DMS53 treated with DMSO at 0.1 percent for 48 hours (cell line): Measurements from ENCODE around the gene ASB2.

ENCODE experiments used
- DNase-seq: peaks from one replicate; lab custom pipeline; 2025; ENCODE audit not compliant: unreplicated experiment; lab: John Stamatoyannopoulos, UW

ASB2 gene

GRCh38 chr14:93976477-93977057 is at the start of gene ASB2:
TSS of gene ASB2 (minus strand) at chr14:93976570. CDS start at chr14:93964539, 12,031 bp downstream.
- DNase-seq, result no peak

- DNase-seq, result no peak
These were observed 49.4 kb upstream of the ASB2 start for GRCh38 chr14:94025720-94026119.

GRCh38 chr14:94024549-94024948 is 48.2 kb upstream of the ASB2 start:
- DNase-seq, result no peak

GRCh38 chr14:94022532-94023411 is 46.4 kb upstream of the ASB2 start:
- DNase-seq, result no peak

- DNase-seq, result no peak
These were observed 45.2 kb upstream of the ASB2 start for GRCh38 chr14:94021416-94022157.

- DNase-seq, result no peak
These were observed 44.6 kb upstream of the ASB2 start for GRCh38 chr14:94021001-94021400.

GRCh38 chr14:94020267-94020666 is 43.9 kb upstream of the ASB2 start:
- no peak for DNase-seq

GRCh38 chr14:94019329-94019728 is 43.0 kb upstream of the ASB2 start:
- no peak for DNase-seq

GRCh38 chr14:94018308-94018707 is 41.9 kb upstream of the ASB2 start:
- DNase-seq, result no peak

- no peak for DNase-seq
These were observed 40.1 kb upstream of the ASB2 start for GRCh38 chr14:94016446-94016976.

- no peak for DNase-seq
These were observed 38.9 kb upstream of the ASB2 start for GRCh38 chr14:94015223-94015622.

- no peak for DNase-seq
These were observed 38.0 kb upstream of the ASB2 start for GRCh38 chr14:94014382-94014781.

GRCh38 chr14:94011795-94012194 is 35.4 kb upstream of the ASB2 start:
- DNase-seq, result no peak

GRCh38 chr14:94010625-94011024 is 34.3 kb upstream of the ASB2 start:
- no peak for DNase-seq

GRCh38 chr14:94009767-94010166 is 33.4 kb upstream of the ASB2 start:
- DNase-seq, result no peak

GRCh38 chr14:94008234-94008633 is 31.9 kb upstream of the ASB2 start:
- no peak for DNase-seq

- DNase-seq, result no peak
These were observed 29.1 kb upstream of the ASB2 start for GRCh38 chr14:94005324-94006073.

- no peak for DNase-seq
These were observed 27.6 kb upstream of the ASB2 start for GRCh38 chr14:94004015-94004414.

- no peak for DNase-seq
These were observed 27.0 kb upstream of the ASB2 start for GRCh38 chr14:94003397-94003796.

- DNase-seq, result peak; percentile 61
These were observed 25.4 kb upstream of the ASB2 start for GRCh38 chr14:94001501-94002396.
